HG02885 (cell line): ENCODE results near the gene OR1L6.

Source experiments
- ATAC-seq: cut with Tn5 transposase; IDR thresholded peaks from one replicate; pipeline ENCODE4 v1.9.1; 2021; ENCODE audit warnings: mild to moderate bottlenecking; ENCODE audit not compliant: unreplicated experiment, poor library complexity

Gene OR1L6

DNA sequence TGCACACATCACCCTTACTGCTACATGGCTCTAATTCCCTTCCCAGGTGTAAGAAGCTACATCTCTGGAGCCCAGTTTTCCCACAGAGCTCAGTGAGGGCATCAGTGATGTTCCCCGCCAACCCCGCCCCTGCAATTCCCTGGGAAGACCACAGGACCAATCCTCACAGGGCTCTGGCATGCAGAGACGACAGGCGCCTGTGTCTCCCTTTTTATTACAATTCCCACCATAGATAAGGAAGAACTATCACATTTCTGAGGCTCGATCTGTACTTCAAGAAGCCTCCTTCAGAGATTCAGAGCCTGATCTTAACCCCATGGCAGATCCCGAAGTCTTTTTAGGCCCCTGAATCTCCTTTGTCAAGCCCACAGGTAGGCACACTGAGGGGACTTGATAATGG lies at the start of gene OR1L6:
Gene OR1L6 (plus strand): TSS at position 301 of the 400 bp plus-strand sequence. CDS start 7,545 bp downstream, outside the sequence.
- no peak for ATAC-seq

DNA sequence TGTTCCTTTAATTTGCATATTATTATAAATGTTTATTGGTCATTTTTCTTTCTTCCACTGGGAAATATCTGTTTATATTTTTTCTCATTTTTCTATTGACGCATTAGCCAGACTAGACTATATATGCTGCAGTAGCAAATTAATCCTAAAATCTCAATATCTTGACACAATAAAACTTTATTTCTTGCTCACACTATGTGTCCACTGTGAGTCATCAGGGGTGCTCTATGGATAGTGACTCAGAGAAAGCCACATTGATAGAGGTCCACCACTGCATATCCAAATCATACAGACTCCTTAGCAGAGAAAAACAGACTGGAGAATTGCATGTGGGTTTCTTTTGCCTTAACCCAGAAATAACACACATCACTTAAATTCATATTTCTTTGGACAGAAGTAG lies 46.4 kb upstream of the OR1L6 start:
- no peak for ATAC-seq

DNA sequence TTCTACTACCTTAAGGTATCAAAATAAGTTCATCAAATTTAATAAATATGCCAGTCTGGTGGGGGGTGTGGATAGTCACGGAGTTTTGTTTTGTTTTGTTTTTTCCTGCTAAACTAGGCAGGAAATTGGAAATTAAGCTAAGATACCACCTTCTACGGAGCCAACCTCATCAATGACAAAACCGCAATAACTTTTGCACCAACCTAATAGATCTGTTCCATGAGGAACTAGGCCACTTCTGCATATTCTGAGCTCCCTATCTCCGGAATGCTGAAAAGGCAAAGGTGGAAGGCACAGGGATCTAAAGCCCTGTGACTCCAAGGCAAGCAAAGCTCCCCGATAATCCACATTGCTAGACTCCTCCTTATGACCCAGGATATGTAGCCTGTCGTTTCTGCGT lies 24.1 kb upstream of the OR1L6 start:
- ATAC-seq: no peak

GRCh38 chr9:122719218-122719617 lies 22.9 kb upstream of the OR1L6 start:
- no peak for ATAC-seq

GRCh38 chr9:122723690-122724089 lies 18.4 kb upstream of the OR1L6 start, which contains the start of gene OR1L4:
Gene OR1L4, plus strand, starts transcription at chr9:122723990. Its CDS starts 0 bp downstream, at chr9:122723990.
- ATAC-seq: no peak

DNA sequence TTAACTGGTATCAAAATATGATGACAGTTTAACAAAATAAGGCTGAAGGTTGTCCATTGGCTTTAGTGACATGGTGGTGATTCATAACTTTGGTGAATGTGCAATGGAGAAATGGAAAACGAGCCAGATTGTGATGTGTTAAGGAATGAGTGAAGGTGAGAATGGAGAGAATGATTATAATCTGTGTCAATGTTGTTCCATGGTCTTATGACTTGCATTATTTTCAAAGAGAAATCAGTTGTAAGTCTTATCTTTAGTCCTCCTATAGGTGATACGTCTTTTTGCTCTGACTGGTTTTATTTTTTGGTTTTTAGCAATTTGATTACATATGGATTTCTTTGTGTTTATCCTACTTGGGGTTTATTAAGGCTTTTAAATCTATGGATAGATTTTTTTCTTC lies 12.7 kb downstream of the OR1L6 start:
- ATAC-seq: no peak

DNA sequence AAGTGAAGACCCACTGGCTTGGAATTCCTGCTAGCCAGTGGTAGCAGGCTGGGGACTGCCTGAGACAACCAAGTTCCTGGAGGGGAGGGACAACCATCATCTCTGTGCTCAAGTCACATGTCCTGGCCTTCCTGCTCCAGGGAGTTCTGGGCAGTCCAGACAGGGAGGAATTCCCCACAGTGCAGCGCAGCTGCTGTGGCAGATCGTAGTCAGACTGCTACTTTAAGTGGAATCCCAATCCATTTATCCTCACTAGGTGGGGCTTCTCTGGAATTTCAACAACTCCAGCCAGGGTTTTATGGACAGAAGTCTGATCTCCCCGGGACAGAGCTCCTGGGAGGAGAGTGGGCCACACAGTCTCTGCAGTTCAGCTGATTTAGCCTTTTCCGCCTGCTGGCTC lies 25.7 kb downstream of the OR1L6 start:
- no peak for ATAC-seq

GRCh38 chr9:122777052-122777451 lies 34.9 kb downstream of the OR1L6 start:
- ATAC-seq: no peak

DNA sequence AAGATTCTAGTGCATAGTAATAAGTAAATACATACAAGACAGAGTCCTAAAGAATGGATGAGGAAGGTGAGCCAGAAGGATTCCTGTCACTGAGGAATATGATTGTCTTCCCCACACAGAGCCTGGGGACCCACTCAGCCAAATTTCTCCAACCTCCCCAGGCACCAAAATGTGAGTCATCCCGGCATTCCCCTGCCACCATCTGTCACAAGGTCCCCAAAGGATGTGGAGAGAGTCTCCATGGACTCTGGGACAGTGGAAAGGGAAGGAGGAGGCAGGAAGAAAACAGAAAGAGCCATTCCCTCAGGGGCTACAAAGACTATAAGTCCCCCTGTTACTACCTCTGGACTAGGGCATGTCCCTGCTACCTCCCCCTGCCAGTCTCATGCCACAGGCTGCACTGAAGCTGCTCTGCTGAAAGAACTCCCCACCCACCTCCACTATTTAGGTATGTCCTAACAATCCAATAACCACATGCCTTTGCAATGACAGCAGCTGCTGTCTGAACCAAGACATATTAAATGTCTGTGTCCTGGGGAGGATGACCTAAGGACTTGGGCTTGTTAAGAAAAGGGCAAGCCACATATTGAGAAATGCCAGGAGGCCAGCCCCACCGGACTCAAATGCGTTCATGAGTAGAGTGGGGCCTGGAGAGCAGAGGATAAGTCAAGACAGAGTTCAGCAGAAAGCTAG lies 36.0 kb downstream of the OR1L6 start:
- ATAC-seq: no peak

DNA sequence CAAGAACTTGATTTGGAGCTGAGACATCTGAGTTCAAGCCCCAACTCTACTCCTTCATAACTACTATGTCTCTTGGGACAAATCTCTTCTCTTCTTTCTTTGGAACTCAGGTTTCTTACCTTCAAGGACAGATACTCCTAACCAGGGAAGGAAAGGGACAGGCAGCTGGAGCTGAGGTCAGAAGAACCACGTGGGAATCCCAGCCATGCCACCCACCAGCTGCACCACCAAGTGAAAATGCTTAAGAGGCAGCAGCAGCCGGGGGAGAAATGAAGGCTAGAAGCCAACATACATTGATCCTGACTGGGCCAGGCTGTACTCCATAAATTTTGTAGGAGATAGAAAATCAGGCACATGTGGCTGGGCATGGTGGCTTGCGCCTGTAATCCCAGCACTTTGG lies 37.1 kb downstream of the OR1L6 start:
- no peak for ATAC-seq

- no peak for ATAC-seq
Observed at GRCh38 chr9:122780026-122780425, 37.9 kb downstream of the OR1L6 start.

- ATAC-seq: no peak
Observed at GRCh38 chr9:122781671-122782070, 39.6 kb downstream of the OR1L6 start.

GRCh38 chr9:122785269-122785668 lies 43.2 kb downstream of the OR1L6 start:
- no peak for ATAC-seq

DNA sequence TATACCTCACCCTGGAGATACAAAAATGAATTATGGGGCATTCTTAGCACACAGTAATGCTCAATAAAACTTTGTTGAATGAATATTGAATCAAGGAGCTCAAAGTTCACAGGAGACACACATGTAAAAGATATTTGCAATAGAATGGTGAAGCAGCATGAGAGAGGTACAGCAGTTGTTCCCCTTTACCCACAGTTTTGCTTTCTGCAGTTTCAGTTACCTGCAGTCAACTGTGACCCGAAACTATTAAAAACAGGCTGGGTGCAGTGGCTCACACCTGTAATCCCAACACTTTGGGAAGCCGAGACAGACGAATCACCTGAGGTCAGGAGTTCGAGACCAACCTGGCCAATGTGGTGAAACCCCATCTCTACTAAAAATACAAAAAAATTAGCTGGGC lies 44.2 kb downstream of the OR1L6 start:
- ATAC-seq: no peak

DNA sequence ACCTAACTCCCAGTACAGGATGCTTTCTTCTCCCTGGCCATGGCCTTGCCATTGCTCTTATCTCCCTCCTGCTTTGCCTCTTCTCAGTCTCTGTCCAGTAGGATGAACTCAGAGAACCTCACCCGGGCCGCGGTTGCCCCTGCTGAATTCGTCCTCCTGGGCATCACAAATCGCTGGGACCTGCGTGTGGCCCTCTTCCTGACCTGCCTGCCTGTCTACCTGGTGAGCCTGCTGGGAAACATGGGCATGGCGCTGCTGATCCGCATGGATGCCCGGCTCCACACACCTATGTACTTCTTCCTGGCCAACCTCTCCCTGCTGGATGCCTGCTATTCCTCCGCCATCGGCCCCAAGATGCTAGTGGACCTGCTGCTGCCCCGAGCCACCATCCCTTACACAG lies 46.7 kb downstream of the OR1L6 start, which contains the start of gene OR5C1:
Gene OR5C1 (plus strand): TSS at position 103 of the 400 bp plus-strand sequence. CDS start 0 bp downstream, at position 103.
- no peak for ATAC-seq

DNA sequence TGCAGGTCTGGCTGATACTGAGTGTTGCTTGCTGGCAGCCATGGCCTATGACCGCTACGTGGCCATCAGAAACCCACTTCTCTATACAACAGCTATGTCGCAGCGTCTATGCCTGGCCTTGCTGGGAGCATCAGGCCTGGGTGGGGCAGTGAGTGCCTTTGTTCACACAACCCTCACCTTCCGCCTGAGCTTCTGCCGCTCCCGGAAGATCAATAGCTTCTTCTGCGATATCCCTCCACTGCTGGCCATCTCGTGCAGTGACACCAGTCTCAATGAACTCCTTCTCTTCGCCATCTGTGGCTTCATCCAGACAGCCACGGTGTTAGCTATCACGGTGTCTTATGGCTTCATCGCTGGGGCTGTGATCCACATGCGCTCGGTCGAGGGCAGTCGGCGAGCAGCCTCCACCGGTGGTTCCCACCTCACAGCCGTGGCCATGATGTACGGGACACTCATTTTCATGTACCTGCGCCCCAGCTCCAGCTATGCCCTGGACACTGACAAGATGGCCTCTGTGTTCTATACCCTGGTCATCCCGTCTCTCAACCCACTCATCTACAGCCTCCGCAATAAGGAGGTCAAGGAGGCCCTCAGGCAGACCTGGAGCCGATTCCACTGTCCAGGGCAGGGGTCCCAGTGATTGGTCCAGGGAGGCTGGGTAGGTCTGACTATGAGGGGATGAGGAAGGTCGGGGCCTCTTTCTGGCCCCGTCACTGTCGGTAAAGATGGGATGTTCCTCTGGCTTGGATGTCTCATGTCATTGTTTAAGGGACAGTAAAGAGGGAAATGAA lies 47.3 kb downstream of the OR1L6 start:
- no peak for ATAC-seq

DNA sequence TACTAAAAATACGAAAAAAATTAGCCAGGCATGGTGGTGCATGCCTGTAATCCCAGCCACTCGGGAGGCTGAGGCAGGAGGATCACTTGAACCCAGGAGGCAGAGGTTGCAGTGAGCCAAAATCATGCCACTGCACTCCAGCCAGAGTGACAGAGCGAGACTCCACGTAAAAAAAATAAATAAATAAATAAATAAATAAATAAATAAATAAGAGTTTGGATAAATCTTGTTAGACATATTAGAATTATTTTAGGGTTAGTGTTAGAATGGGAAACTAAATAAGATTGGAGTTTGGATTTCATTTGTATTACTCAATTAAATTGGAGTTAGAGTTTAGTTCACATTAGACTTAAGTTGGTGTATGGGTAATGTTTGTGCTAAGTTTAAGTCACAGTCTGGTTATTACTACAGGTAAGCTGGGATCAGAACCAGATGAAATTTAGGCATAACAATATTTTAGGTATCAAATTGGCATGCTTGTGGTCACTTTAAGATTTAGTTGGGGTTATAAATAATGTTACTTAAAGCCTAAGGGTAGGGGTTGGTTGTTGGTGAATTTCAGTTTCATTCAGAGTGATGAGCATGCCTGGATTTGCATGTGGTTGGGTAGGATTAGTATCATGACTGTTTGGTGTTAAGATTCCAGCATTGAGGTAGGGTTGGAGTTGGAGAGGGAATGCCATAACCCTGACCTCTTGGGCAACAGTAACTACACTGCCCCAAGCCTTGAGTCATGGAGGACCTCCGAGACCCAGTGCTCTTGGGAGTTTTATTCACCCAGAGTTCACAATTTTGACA lies 50.0 kb downstream of the OR1L6 start:
- no peak for ATAC-seq

- no peak for ATAC-seq
Observed at GRCh38 chr9:122797316-122798063, 55.4 kb downstream of the OR1L6 start.
